Thoracic aorta (tissue), 2 donors: ENCODE data around the gene UBR4. TPM values are rescaled to one million over a fixed set of nuclear protein-coding genes. Genes with fewer than 3 reads are reported as not detected.

Experiments used
- ATAC-seq: fragments of 150-250 bp; one replicate; pipeline ENCODE4 v1.8.0; 2017; ENCODE audit warnings: low read depth; ENCODE audit not compliant: insufficient number of reproducible peaks, low FRiP score
- DNase-seq: peaks from one replicate; pipeline ENCODE4 v3.0.0-alpha.2; 2020; ENCODE audit warnings: low spot score
- H3K27ac ChIP-seq, 2 donors: fragments of 200-600 bp; sonication (generic); 1 replicate in 1 of 2; 2 replicates in 1 of 2; pipeline ENCODE4 v1.5.1; 2016; ENCODE audit warnings: mild to moderate bottlenecking in 2 of 2, moderate library complexity in 2 of 2
- H3K27me3 ChIP-seq: fragments of 200-600 bp; sonication (generic); replicated peaks from 2 replicates; pipeline ENCODE4 v1.6.0; 2016; ENCODE audit warnings: mild to moderate bottlenecking; ENCODE audit not compliant: insufficient read depth
- H3K36me3 ChIP-seq: fragments of 200-600 bp; sonication (generic); one replicate; pipeline ENCODE4 v1.5.1; 2016
- H3K4me1 ChIP-seq, 2 donors: fragments of 200-600 bp; sonication (generic); 1 replicate in 1 of 2; 2 replicates in 1 of 2; pipeline versions ENCODE4 v1.5.1 to v1.6.0; 2016; ENCODE audit warnings: low read depth in 2 of 2, mild to moderate bottlenecking in 1 of 2; ENCODE audit not compliant: control insufficient read depth in 1 of 2
- H3K4me3 ChIP-seq: fragments of 200-600 bp; sonication (generic); 2 replicates; pipeline ENCODE4 v1.5.1; 2016; ENCODE audit warnings: mild to moderate bottlenecking
- H3K9me3 ChIP-seq: fragments of 200-600 bp; sonication (generic); 2 replicates; pipeline ENCODE4 v1.5.1; 2016
- total RNA-seq, 2 donors: library from RNA; depleted of rRNA; stranded (reverse); fragments of >200 nt; gene quantifications; one replicate each; pipeline versions ENCODE4 v1.1.0 to v1.2.3, GENCODE V29; 2016
- TF ChIP-seq, protein P1 (sequence below): fragments of 200-600 bp; sonication (generic); IDR thresholded peaks from one replicate; pipeline ENCODE4 v1.5.1; 2019; ENCODE audit warnings: antibody characterized with exemption

Gene UBR4
- total RNA-seq, 2 donors from 2014 or later: 231 to 266 TPM

- peaks cover 0 to 15% of the 10 kb centered on the region in 2 donors for H3K4me1 ChIP-seq
- H3K36me3 ChIP-seq: peaks cover 83% of the 10 kb centered on the region
- ATAC-seq (no peak), DNase-seq (no peak)
- no peaks in the 10 kb centered on the region for H3K27me3 ChIP-seq
- no peak overlapping the region for H3K4me3 ChIP-seq
- no peak overlapping the region for H3K27ac ChIP-seq
- TF ChIP-seq, protein P1, sequence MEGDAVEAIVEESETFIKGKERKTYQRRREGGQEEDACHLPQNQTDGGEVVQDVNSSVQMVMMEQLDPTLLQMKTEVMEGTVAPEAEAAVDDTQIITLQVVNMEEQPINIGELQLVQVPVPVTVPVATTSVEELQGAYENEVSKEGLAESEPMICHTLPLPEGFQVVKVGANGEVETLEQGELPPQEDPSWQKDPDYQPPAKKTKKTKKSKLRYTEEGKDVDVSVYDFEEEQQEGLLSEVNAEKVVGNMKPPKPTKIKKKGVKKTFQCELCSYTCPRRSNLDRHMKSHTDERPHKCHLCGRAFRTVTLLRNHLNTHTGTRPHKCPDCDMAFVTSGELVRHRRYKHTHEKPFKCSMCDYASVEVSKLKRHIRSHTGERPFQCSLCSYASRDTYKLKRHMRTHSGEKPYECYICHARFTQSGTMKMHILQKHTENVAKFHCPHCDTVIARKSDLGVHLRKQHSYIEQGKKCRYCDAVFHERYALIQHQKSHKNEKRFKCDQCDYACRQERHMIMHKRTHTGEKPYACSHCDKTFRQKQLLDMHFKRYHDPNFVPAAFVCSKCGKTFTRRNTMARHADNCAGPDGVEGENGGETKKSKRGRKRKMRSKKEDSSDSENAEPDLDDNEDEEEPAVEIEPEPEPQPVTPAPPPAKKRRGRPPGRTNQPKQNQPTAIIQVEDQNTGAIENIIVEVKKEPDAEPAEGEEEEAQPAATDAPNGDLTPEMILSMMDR: no peak
- no peaks in the 10 kb centered on the region for H3K9me3 ChIP-seq
Measured at GRCh38 chr1:19087737-19088594, 122.1 kb downstream of the UBR4 start.

- H3K9me3 ChIP-seq: no peaks in the 10 kb centered on the region
- H3K4me3 ChIP-seq: no peak overlapping the region
- TF ChIP-seq, protein P1: no peak
- peaks cover 83% of the 10 kb centered on the region for H3K36me3 ChIP-seq
- DNase-seq: no peak
- no peak overlapping the region for H3K27ac ChIP-seq
- H3K4me1 ChIP-seq: peaks cover 0 to 14% of the 10 kb centered on the region in 2 donors
- no peak for ATAC-seq
- no peaks in the 10 kb centered on the region for H3K27me3 ChIP-seq
Measured at GRCh38 chr1:19087017-19087736, 122.9 kb downstream of the UBR4 start.

DNA sequence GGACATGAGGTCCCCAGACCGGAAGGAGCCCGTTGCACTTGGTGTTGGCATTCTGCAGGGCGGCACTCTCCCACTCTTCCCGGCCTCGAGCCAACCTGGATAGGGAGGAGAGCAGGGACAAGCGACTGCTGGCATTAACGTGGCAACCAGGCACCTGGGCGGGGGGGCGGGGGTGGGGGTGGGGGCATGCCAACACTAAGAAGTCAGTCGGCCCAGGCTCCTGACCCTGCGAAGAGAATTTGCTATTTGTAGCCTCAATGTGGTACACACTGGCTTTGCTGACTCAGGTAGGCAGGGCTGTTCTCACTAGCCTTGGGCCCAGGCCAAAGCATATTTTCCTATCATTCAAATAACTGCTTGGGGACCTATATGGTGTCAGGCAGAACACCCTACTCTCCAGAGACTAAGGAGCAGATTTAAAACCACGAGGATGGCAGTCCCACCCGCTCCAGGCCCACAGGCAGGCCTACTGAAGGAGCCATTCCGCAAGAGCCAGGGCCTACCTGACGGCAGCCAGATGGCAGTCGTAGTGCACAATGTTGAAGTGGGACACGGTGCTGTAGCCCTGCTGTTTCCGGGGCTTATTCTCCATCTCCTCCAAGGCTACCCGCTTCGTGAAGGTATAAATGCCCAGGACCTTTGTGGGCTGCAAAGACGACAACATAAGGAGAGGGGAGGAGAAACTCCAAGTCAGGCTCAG, 123.7 kb downstream of the UBR4 start:
- TF ChIP-seq, protein P1: no peak
- no peak overlapping the region for H3K27ac ChIP-seq
- ATAC-seq: no peak
- no peaks in the 10 kb centered on the region for H3K27me3 ChIP-seq
- peaks cover 0 to 6% of the 10 kb centered on the region in 2 donors for H3K4me1 ChIP-seq
- DNase-seq: no peak
- H3K36me3 ChIP-seq: peaks cover 86% of the 10 kb centered on the region
- H3K9me3 ChIP-seq: no peaks in the 10 kb centered on the region
- H3K4me3 ChIP-seq: no peak overlapping the region

DNA sequence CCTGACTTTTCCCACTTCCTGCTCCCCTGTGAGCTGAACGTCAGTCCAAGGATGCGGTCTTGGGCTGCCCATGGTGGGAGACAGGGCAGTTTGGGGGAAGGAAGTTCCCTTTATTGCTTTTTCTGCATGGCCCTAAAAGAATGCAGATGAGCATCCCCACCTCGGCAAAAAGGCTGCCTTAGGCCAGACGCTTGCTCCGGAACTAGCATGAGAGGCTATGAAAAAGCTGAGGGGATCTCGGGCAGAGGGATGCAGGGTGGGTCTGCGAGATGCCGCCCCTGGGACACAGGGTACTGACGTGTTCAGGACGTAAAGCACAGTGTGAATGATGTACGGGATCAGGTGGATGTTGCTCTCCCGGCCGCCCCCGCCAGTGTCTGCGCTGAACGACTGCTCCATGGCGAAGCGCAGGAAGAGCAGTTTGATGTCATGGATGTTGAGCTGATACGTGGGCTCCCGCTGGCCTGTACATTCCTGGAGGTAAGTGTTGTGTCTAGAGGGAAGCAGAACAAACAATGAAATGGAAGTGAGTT, 125.8 kb downstream of the UBR4 start:
- no peak for DNase-seq
- Histone ChIP-seq H3K9me3 (no peaks in the 10 kb centered on the region), H3K4me3 (no peak overlapping the region), H3K4me1 (no peaks in the 10 kb centered on the region), H3K27me3 (no peaks in the 10 kb centered on the region), H3K27ac (no peak overlapping the region), H3K36me3 (peaks cover 90% of the 10 kb centered on the region)
- no peak for ATAC-seq
- TF ChIP-seq, protein P1: no peak
